ENCODE results near the gene COQ8A.

- TF ChIP-seq, protein P1, sequence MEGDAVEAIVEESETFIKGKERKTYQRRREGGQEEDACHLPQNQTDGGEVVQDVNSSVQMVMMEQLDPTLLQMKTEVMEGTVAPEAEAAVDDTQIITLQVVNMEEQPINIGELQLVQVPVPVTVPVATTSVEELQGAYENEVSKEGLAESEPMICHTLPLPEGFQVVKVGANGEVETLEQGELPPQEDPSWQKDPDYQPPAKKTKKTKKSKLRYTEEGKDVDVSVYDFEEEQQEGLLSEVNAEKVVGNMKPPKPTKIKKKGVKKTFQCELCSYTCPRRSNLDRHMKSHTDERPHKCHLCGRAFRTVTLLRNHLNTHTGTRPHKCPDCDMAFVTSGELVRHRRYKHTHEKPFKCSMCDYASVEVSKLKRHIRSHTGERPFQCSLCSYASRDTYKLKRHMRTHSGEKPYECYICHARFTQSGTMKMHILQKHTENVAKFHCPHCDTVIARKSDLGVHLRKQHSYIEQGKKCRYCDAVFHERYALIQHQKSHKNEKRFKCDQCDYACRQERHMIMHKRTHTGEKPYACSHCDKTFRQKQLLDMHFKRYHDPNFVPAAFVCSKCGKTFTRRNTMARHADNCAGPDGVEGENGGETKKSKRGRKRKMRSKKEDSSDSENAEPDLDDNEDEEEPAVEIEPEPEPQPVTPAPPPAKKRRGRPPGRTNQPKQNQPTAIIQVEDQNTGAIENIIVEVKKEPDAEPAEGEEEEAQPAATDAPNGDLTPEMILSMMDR (IDR thresholded peaks at IDR 0.05), result no peak
- TF ChIP-seq POLR2A (IDR thresholded peaks at IDR 0.05), result no peak
Measured at GRCh38 chr1:226948051-226948450, 8.0 kb downstream of the COQ8A start.
